ENCODE data around the gene MGA. TPM values are rescaled to one million over a fixed set of nuclear protein-coding genes. Genes with fewer than 3 reads are reported as not detected.
"Not testable (repeated sequence)": the region's sequence is repeated elsewhere in the genome, so short reads cannot be mapped to it uniquely, and the experiment has no call there.

Gene MGA
- total RNA-seq, 1 donor from 2014 or later, result 118 TPM

- DNase-seq, result no peak
Observed at GRCh38 chr15:41716864-41717263, 56.7 kb downstream of the MGA start.

GRCh38 chr15:41727143-41727542 lies 66.9 kb downstream of the MGA start:
- no peak for DNase-seq

GRCh38 chr15:41728061-41728460 lies 67.9 kb downstream of the MGA start:
- DNase-seq, result not testable (repeated sequence)

- DNase-seq, result no peak
Observed at GRCh38 chr15:41730543-41730942, 70.3 kb downstream of the MGA start.

GRCh38 chr15:41732483-41732882 lies 72.3 kb downstream of the MGA start:
- no peak for DNase-seq

- DNase-seq, result no peak
Observed at GRCh38 chr15:41734079-41734478, 73.9 kb downstream of the MGA start.

GRCh38 chr15:41735046-41735445 lies 74.8 kb downstream of the MGA start:
- DNase-seq, result no peak

GRCh38 chr15:41735492-41735891 lies 75.3 kb downstream of the MGA start:
- not testable (repeated sequence) for DNase-seq

- no peak for DNase-seq
Observed at GRCh38 chr15:41746802-41747201, 86.6 kb downstream of the MGA start.

GRCh38 chr15:41756198-41756597 lies 96.0 kb downstream of the MGA start:
- no peak for DNase-seq

- peak; percentile 76 for DNase-seq
Observed at GRCh38 chr15:41772720-41773331, 112.6 kb downstream of the MGA start.

- no peak for DNase-seq
Observed at GRCh38 chr15:41773332-41773728, 113.1 kb downstream of the MGA start.

GRCh38 chr15:41773729-41774061 lies 113.5 kb downstream of the MGA start:
- no peak for DNase-seq

GRCh38 chr15:41774062-41774881 lies 114.1 kb downstream of the MGA start, which contains the start of gene MAPKBP1:
Gene MAPKBP1 (plus strand): TSS chr15:41774484. CDS start chr15:41775276, 792 bp downstream.
- DNase-seq, result peak; percentile 99

- DNase-seq, result no peak
Observed at GRCh38 chr15:41774882-41775417, 114.7 kb downstream of the MGA start.

GRCh38 chr15:41775651-41776050 lies 115.4 kb downstream of the MGA start:
- DNase-seq, result no peak

GRCh38 chr15:41777421-41777973 lies 117.3 kb downstream of the MGA start:
- no peak for DNase-seq

GRCh38 chr15:41778521-41778920 lies 118.3 kb downstream of the MGA start:
- DNase-seq, result no peak

GRCh38 chr15:41779662-41780157 lies 119.5 kb downstream of the MGA start:
- DNase-seq, result peak; percentile 42

- no peak for DNase-seq
Observed at GRCh38 chr15:41780266-41780665, 120.1 kb downstream of the MGA start.

- DNase-seq, result no peak
Observed at GRCh38 chr15:41780727-41781126, 120.5 kb downstream of the MGA start.

- no peak for DNase-seq
Observed at GRCh38 chr15:41782371-41783282, 122.4 kb downstream of the MGA start.

Measured in tongue (tissue), 2 donors.